Thoracic aorta (tissue), 2 donors: ENCODE results near the gene PRKAA2. TPM values are rescaled to one million over a fixed set of nuclear protein-coding genes. Genes with fewer than 3 reads are reported as not detected.

Experiments
- ATAC-seq: fragments of 150-250 bp; one replicate; pipeline ENCODE4 v1.8.0; 2017; ENCODE audit warnings: low read depth; ENCODE audit not compliant: insufficient number of reproducible peaks, low FRiP score
- DNase-seq: peaks from one replicate; pipeline ENCODE4 v3.0.0-alpha.2; 2020; ENCODE audit warnings: low spot score
- H3K27ac ChIP-seq, 2 donors: fragments of 200-600 bp; sonication (generic); 1 replicate in 1 of 2; 2 replicates in 1 of 2; pipeline ENCODE4 v1.5.1; 2016; ENCODE audit warnings: mild to moderate bottlenecking in 2 of 2, moderate library complexity in 2 of 2
- H3K27me3 ChIP-seq: fragments of 200-600 bp; sonication (generic); replicated peaks from 2 replicates; pipeline ENCODE4 v1.6.0; 2016; ENCODE audit warnings: mild to moderate bottlenecking; ENCODE audit not compliant: insufficient read depth
- H3K36me3 ChIP-seq: fragments of 200-600 bp; sonication (generic); one replicate; pipeline ENCODE4 v1.5.1; 2016
- H3K4me1 ChIP-seq, 2 donors: fragments of 200-600 bp; sonication (generic); 1 replicate in 1 of 2; 2 replicates in 1 of 2; pipeline versions ENCODE4 v1.5.1 to v1.6.0; 2016; ENCODE audit warnings: low read depth in 2 of 2, mild to moderate bottlenecking in 1 of 2; ENCODE audit not compliant: control insufficient read depth in 1 of 2
- H3K4me3 ChIP-seq: fragments of 200-600 bp; sonication (generic); 2 replicates; pipeline ENCODE4 v1.5.1; 2016; ENCODE audit warnings: mild to moderate bottlenecking
- H3K9me3 ChIP-seq: fragments of 200-600 bp; sonication (generic); 2 replicates; pipeline ENCODE4 v1.5.1; 2016
- CTCF ChIP-seq: fragments of 200-600 bp; sonication (generic); IDR thresholded peaks from one replicate; pipeline ENCODE4 v1.5.1; 2019; ENCODE audit warnings: antibody characterized with exemption
- total RNA-seq, 2 donors: library from RNA; depleted of rRNA; stranded (reverse); fragments of >200 nt; gene quantifications; one replicate each; pipeline versions ENCODE4 v1.1.0 to v1.2.3, GENCODE V29; 2016

The PRKAA2 gene
- total RNA-seq, 2 donors from 2014 or later = 9.2 to 16.9 TPM

GRCh38 chr1:56666112-56666608, 21.0 kb downstream of the PRKAA2 start:
- Histone ChIP-seq H3K27ac (no peak overlapping the region), H3K9me3 (no peaks in the 10 kb centered on the region), H3K36me3 (no peaks in the 10 kb centered on the region), H3K4me3 (no peak overlapping the region), H3K4me1 (no peaks in the 10 kb centered on the region), H3K27me3 (no peaks in the 10 kb centered on the region)
- DNase-seq = no peak
- no peak for ATAC-seq
- TF ChIP-seq CTCF = no peak

- DNase-seq (no peak), ATAC-seq (no peak)
- Histone ChIP-seq H3K4me1 (no peaks in the 10 kb centered on the region), H3K27me3 (no peaks in the 10 kb centered on the region), H3K36me3 (no peaks in the 10 kb centered on the region), H3K4me3 (no peak overlapping the region), H3K27ac (no peak overlapping the region), H3K9me3 (no peaks in the 10 kb centered on the region)
- TF ChIP-seq CTCF = no peak
These were observed 25.2 kb downstream of the PRKAA2 start for GRCh38 chr1:56670350-56670749.

- ATAC-seq (no peak), DNase-seq (no peak)
- Histone ChIP-seq H3K36me3 (no peaks in the 10 kb centered on the region), H3K27ac (no peak overlapping the region), H3K4me3 (no peak overlapping the region), H3K9me3 (no peaks in the 10 kb centered on the region), H3K27me3 (no peaks in the 10 kb centered on the region), H3K4me1 (no peaks in the 10 kb centered on the region)
- no peak for TF ChIP-seq CTCF
These were observed 26.0 kb downstream of the PRKAA2 start for GRCh38 chr1:56671085-56671484.

GRCh38 chr1:56671542-56671941, 26.4 kb downstream of the PRKAA2 start:
- Histone ChIP-seq H3K4me1 (no peaks in the 10 kb centered on the region), H3K27ac (no peak overlapping the region), H3K9me3 (no peaks in the 10 kb centered on the region), H3K36me3 (no peaks in the 10 kb centered on the region), H3K4me3 (no peak overlapping the region), H3K27me3 (no peaks in the 10 kb centered on the region)
- no peak for TF ChIP-seq CTCF
- DNase-seq (no peak), ATAC-seq (no peak)

- Histone ChIP-seq H3K9me3 (no peaks in the 10 kb centered on the region), H3K4me1 (no peaks in the 10 kb centered on the region), H3K27ac (no peak overlapping the region), H3K27me3 (no peaks in the 10 kb centered on the region), H3K4me3 (no peak overlapping the region), H3K36me3 (no peaks in the 10 kb centered on the region)
- ATAC-seq = no peak
- DNase-seq = no peak
- TF ChIP-seq CTCF = no peak
These were observed 27.5 kb downstream of the PRKAA2 start for GRCh38 chr1:56672579-56672978.
